GM12878 (cell line): ENCODE measurements around the gene DENND1A. TPM values are rescaled to one million over a fixed set of nuclear protein-coding genes. Genes with fewer than 3 reads are reported as not detected.
A peak's percentile ranks its signal among the peaks of the same experiment; 100 is the strongest.

ENCODE experiments used
- ATF7 ChIP-seq: fragments of 450-650 bp; IDR thresholded peaks from 2 replicates; pipeline ENCODE4 v1.6.1; 2016; ENCODE audit warnings: low read depth, mild to moderate bottlenecking
- BRCA1 ChIP-seq: IDR thresholded peaks from 2 replicates; pipeline ENCODE4 v1.6.1; 2011; ENCODE audit warnings: low read depth, low read length, improper control_type of control experiment
- CBX3 ChIP-seq: fragments of 200-600 bp; sonication (generic); IDR thresholded peaks from 2 replicates; pipeline ENCODE4 v1.6.1; 2016; ENCODE audit warnings: low read depth, borderline replicate concordance
- CEBPB ChIP-seq, 2 experiments: fragments of 150-350 bp in 1 of 2; IDR thresholded peaks; 2 replicates each; pipeline ENCODE4 v1.6.1; 2012 to 2014; ENCODE audit warnings: low read depth in 2 of 2, low read length in 2 of 2, borderline replicate concordance in 1 of 2, inconsistent platforms in 1 of 2
- CHD1 ChIP-seq: IDR thresholded peaks from 2 replicates; pipeline ENCODE4 v1.6.1; 2012; ENCODE audit warnings: low read depth, low read length, improper control_type of control experiment
- JUND ChIP-seq: IDR thresholded peaks from 2 replicates; pipeline ENCODE4 v1.6.1; 2012; ENCODE audit warnings: low read depth, mild to moderate bottlenecking, low read length, improper control_type of control experiment, moderate library complexity
- LARP7 ChIP-seq: fragments of 450-650 bp; IDR thresholded peaks from 2 replicates; pipeline ENCODE4 v1.6.1; 2017; ENCODE audit warnings: mild to moderate bottlenecking
- MAX ChIP-seq: IDR thresholded peaks from 2 replicates; pipeline ENCODE4 v1.6.1; 2012; ENCODE audit warnings: low read depth, low read length, improper control_type of control experiment
- NFYA ChIP-seq: IDR thresholded peaks from 2 replicates; pipeline ENCODE4 v1.6.1; 2011; ENCODE audit warnings: low read depth, mild to moderate bottlenecking, low read length, improper control_type of control experiment, borderline replicate concordance
- NKRF ChIP-seq: fragments of 450-650 bp; conservative IDR thresholded peaks from 2 replicates; pipeline ENCODE4 v1.6.1; 2017; ENCODE audit warnings: mild to moderate bottlenecking, moderate library complexity
- PAX8 ChIP-seq: fragments of 450-650 bp; IDR thresholded peaks from 2 replicates; pipeline ENCODE4 v1.6.1; 2017; ENCODE audit warnings: mild to moderate bottlenecking, moderate library complexity
- PBX3 ChIP-seq: IDR thresholded peaks from 2 replicates; pipeline ENCODE4 v1.6.1; 2011; ENCODE audit warnings: mild to moderate bottlenecking, low read depth, low read length, moderate library complexity; ENCODE audit not compliant: insufficient replicate concordance
- POLR2A ChIP-seq: IDR thresholded peaks from 2 replicates; pipeline ENCODE4 v1.6.1; 2011; ENCODE audit warnings: low read depth, mild to moderate bottlenecking, low read length
- SIX5 ChIP-seq: IDR thresholded peaks from 2 replicates; pipeline ENCODE4 v1.6.1; 2011; ENCODE audit warnings: mild to moderate bottlenecking, low read depth, low read length, moderate library complexity; ENCODE audit not compliant: severe bottlenecking
- SKIL ChIP-seq: fragments of 450-650 bp; IDR thresholded peaks from 2 replicates; pipeline ENCODE4 v1.6.1; 2017; ENCODE audit warnings: mild to moderate bottlenecking, low read depth, inconsistent platforms; ENCODE audit not compliant: poor library complexity, severe bottlenecking
- SMARCA5 ChIP-seq: fragments of 450-650 bp; IDR thresholded peaks from 2 replicates; pipeline ENCODE4 v1.6.1; 2017; ENCODE audit warnings: mild to moderate bottlenecking
- STAT1 ChIP-seq: fragments of 450-650 bp; conservative IDR thresholded peaks from 2 replicates; pipeline ENCODE4 v1.6.1; 2014; ENCODE audit warnings: antibody characterized with exemption, mild to moderate bottlenecking
- TAF1 ChIP-seq: IDR thresholded peaks from 2 replicates; pipeline ENCODE4 v1.6.1; 2011; ENCODE audit warnings: mild to moderate bottlenecking, low read depth, low read length, borderline replicate concordance
- WRNIP1 ChIP-seq: IDR thresholded peaks from 2 replicates; pipeline ENCODE4 v1.6.1; 2011; ENCODE audit warnings: low read depth, low read length, improper control_type of control experiment, borderline replicate concordance
- ZBTB40 ChIP-seq: fragments of 450-650 bp; IDR thresholded peaks from 2 replicates; pipeline ENCODE4 v1.6.1; 2016; ENCODE audit warnings: mild to moderate bottlenecking, moderate library complexity, borderline replicate concordance
- ZNF384 ChIP-seq: IDR thresholded peaks from 2 replicates; pipeline ENCODE4 v1.6.1; 2012; ENCODE audit warnings: low read depth, mild to moderate bottlenecking, low read length, improper control_type of control experiment, borderline replicate concordance
- polyA plus RNA-seq, 11 experiments: library from polyadenylated mRNA; depleted of rRNA in 4 of 11; unstranded in 6 of 11; stranded (reverse) in 5 of 11; fragments of >200 nt; fragmentation: Nextera tagmentation in 4 of 11; fragmentation: Illumina TruSeq in 1 of 11; extraction: Ambion mirVana in 4 of 11; extraction: Trizol in 1 of 11; gene quantifications; 1 replicate in 1 of 11; 2 replicates in 10 of 11; pipeline versions ENCODE4 v1.2.1 to v1.2.3, GENCODE V29; 2011 to 2016; ENCODE audit warnings: inconsistent platforms in 2 of 11, missing spikeins in 2 of 11, low read depth in 1 of 11
- total RNA-seq, 4 experiments: library from RNA; depleted of rRNA in 3 of 4; stranded (reverse); fragments of >200 nt in 3 of 4; fragmentation: Illumina TruSeq in 1 of 4; extraction: Trizol in 1 of 4; gene quantifications; 2 replicates each; pipeline versions ENCODE4 v1.2.1 to v1.2.3, GENCODE V29; 2013 to 2021

Gene DENND1A
- total and polyA plus RNA-seq, 10 of the 15 experiments (the other 5 are each of a cell fraction or from before 2014, with no cell fraction given) = 14.1 to 48.6 (median 35.2) TPM

GRCh38 chr9:123679330-123679987, 250.5 kb downstream of the DENND1A start (continued):
- TF ChIP-seq CHD1 = no peak
- no peak for TF ChIP-seq NKRF
- no peak for TF ChIP-seq STAT1
- TF ChIP-seq NFYA = no peak
- TF ChIP-seq CEBPB (IDR thresholded peaks at IDR 0.05; ENCODE audit: borderline replicate concordance in 1 of 2, low read depth in 2 of 2, low read length in 2 of 2) = no peak
- TF ChIP-seq PBX3 = peak; percentile 8
- peak; percentile 82; the same call in 1 of the 2 replicates for TF ChIP-seq SMARCA5
- TF ChIP-seq LARP7 = 0 out of 2 replicates have a peak, but pooled peaks have one; percentile 53
- TF ChIP-seq ATF7 = peak; percentile 64; the same call in 1 of the 2 replicates
- no peak for TF ChIP-seq JUND
- no peak for TF ChIP-seq CBX3
- TF ChIP-seq SIX5 = no peak
- TF ChIP-seq ZNF384 = no peak
- no peak for TF ChIP-seq MAX
- no peak for TF ChIP-seq ZBTB40
- TF ChIP-seq BRCA1 = no peak
- TF ChIP-seq TAF1 = peak; percentile 19; the same call in 1 of the 2 replicates
- peak; percentile 81 for TF ChIP-seq SKIL
- no peak for TF ChIP-seq WRNIP1
- peak; percentile 60; the same call in 1 of the 2 replicates for TF ChIP-seq POLR2A
- no peak for TF ChIP-seq PAX8
